GM23338 (cell line): ENCODE data around the gene ELFN1.

Source experiments
- EZH2 ChIP-seq: fragments of 200-600 bp; sonication (generic); IDR thresholded peaks from one replicate; pipeline ENCODE4 v1.8.0; 2017; ENCODE audit warnings: antibody characterized with exemption, mild to moderate bottlenecking, low read depth; ENCODE audit not compliant: unreplicated experiment
- NANOG ChIP-seq: IDR thresholded peaks from 2 replicates; pipeline ENCODE4 v1.6.1; 2016; ENCODE audit warnings: antibody characterized with exemption, borderline replicate concordance
- TF ChIP-seq, protein P1 (sequence below), 2 experiments: fragments of 200-600 bp in 1 of 2; sonication (generic) in 1 of 2; conservative IDR thresholded peaks; 2 replicates each; pipeline versions ENCODE4 v1.5.1 to v1.6.1; 2016 to 2017; ENCODE audit warnings: antibody characterized with exemption in 2 of 2, low read depth in 2 of 2, mild to moderate bottlenecking in 2 of 2, moderate library complexity in 1 of 2
- TF ChIP-seq, protein P2 (sequence below): IDR thresholded peaks from one replicate; pipeline ENCODE4 v1.6.1; 2018; ENCODE audit warnings: antibody characterized with exemption; ENCODE audit not compliant: unreplicated experiment

DNA sequence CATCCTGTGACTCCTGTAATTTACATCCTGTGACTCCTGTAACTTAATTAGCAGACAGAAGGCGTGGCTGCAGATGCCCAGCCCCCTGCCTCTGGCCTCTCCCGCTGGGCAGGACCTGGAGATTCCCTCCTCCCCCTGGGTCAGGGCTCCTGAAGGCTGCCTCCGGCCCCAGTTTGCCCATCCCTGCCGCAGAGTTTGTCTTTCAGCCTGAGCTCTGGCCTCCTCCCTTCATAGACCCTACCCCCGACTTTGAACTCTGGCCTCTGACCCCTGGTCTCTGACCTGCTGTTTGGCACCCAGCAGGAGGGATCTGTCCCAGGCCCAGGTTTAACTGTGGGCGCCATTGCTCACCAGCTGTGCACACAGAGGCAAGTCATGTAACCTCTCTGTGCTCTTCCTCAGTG, 45.6 kb downstream of the ELFN1 start:
- TF ChIP-seq, protein P1, sequence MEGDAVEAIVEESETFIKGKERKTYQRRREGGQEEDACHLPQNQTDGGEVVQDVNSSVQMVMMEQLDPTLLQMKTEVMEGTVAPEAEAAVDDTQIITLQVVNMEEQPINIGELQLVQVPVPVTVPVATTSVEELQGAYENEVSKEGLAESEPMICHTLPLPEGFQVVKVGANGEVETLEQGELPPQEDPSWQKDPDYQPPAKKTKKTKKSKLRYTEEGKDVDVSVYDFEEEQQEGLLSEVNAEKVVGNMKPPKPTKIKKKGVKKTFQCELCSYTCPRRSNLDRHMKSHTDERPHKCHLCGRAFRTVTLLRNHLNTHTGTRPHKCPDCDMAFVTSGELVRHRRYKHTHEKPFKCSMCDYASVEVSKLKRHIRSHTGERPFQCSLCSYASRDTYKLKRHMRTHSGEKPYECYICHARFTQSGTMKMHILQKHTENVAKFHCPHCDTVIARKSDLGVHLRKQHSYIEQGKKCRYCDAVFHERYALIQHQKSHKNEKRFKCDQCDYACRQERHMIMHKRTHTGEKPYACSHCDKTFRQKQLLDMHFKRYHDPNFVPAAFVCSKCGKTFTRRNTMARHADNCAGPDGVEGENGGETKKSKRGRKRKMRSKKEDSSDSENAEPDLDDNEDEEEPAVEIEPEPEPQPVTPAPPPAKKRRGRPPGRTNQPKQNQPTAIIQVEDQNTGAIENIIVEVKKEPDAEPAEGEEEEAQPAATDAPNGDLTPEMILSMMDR (conservative IDR thresholded peaks at IDR 0.05; ENCODE audit: low read depth in 2 of 2), result no peak
- TF ChIP-seq, protein P2, sequence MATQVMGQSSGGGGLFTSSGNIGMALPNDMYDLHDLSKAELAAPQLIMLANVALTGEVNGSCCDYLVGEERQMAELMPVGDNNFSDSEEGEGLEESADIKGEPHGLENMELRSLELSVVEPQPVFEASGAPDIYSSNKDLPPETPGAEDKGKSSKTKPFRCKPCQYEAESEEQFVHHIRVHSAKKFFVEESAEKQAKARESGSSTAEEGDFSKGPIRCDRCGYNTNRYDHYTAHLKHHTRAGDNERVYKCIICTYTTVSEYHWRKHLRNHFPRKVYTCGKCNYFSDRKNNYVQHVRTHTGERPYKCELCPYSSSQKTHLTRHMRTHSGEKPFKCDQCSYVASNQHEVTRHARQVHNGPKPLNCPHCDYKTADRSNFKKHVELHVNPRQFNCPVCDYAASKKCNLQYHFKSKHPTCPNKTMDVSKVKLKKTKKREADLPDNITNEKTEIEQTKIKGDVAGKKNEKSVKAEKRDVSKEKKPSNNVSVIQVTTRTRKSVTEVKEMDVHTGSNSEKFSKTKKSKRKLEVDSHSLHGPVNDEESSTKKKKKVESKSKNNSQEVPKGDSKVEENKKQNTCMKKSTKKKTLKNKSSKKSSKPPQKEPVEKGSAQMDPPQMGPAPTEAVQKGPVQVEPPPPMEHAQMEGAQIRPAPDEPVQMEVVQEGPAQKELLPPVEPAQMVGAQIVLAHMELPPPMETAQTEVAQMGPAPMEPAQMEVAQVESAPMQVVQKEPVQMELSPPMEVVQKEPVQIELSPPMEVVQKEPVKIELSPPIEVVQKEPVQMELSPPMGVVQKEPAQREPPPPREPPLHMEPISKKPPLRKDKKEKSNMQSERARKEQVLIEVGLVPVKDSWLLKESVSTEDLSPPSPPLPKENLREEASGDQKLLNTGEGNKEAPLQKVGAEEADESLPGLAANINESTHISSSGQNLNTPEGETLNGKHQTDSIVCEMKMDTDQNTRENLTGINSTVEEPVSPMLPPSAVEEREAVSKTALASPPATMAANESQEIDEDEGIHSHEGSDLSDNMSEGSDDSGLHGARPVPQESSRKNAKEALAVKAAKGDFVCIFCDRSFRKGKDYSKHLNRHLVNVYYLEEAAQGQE, result no peak
- no peak for TF ChIP-seq EZH2
- TF ChIP-seq NANOG, result no peak
